ENCODE results near the gene PRSS53. TPM values are rescaled to one million over a fixed set of nuclear protein-coding genes. Genes with fewer than 3 reads are reported as not detected.

Gene PRSS53
- total RNA-seq, 1 donor from 2014 or later, result 2.8 TPM

GRCh38 chr16:31079342-31079944 lies 9.3 kb downstream of the PRSS53 start:
- peaks cover 12% of the 10 kb centered on the region for H3K4me1 Mint-ChIP-seq (ENCODE audit: unreplicated experiment)
- no peak overlapping the region for H3K27ac Mint-ChIP-seq (ENCODE audit: unreplicated experiment)
- no peak overlapping the region for H3K4me3 Mint-ChIP-seq (ENCODE audit: unreplicated experiment)
- DNase-seq (ENCODE audit: extremely low spot score, unreplicated experiment), result no peak
- no peak for TF ChIP-seq CTCF (IDR thresholded peaks at IDR 0.05)
- H3K27me3 Mint-ChIP-seq (ENCODE audit: unreplicated experiment), result no peaks in the 10 kb centered on the region
- H3K9me3 Mint-ChIP-seq (ENCODE audit: unreplicated experiment), result no peaks in the 10 kb centered on the region
- peaks cover 23% of the 10 kb centered on the region for H3K36me3 Mint-ChIP-seq (ENCODE audit: unreplicated experiment)

GRCh38 chr16:31078597-31079341 lies 10.0 kb downstream of the PRSS53 start:
- no peak overlapping the region for H3K4me3 Mint-ChIP-seq (ENCODE audit: unreplicated experiment)
- H3K9me3 Mint-ChIP-seq (ENCODE audit: unreplicated experiment), result no peaks in the 10 kb centered on the region
- H3K27ac Mint-ChIP-seq (ENCODE audit: unreplicated experiment), result no peak overlapping the region
- H3K4me1 Mint-ChIP-seq (ENCODE audit: unreplicated experiment), result peaks cover 12% of the 10 kb centered on the region
- no peak for TF ChIP-seq CTCF (IDR thresholded peaks at IDR 0.05)
- peaks cover 23% of the 10 kb centered on the region for H3K36me3 Mint-ChIP-seq (ENCODE audit: unreplicated experiment)
- H3K27me3 Mint-ChIP-seq (ENCODE audit: unreplicated experiment), result no peaks in the 10 kb centered on the region
- no peak for DNase-seq (ENCODE audit: extremely low spot score, unreplicated experiment)

- H3K36me3 Mint-ChIP-seq (ENCODE audit: unreplicated experiment), result peaks cover 21% of the 10 kb centered on the region
- H3K27ac Mint-ChIP-seq (ENCODE audit: unreplicated experiment), result no peak overlapping the region
- H3K4me3 Mint-ChIP-seq (ENCODE audit: unreplicated experiment), result no peak overlapping the region
- no peak for TF ChIP-seq CTCF (IDR thresholded peaks at IDR 0.05)
- no peaks in the 10 kb centered on the region for H3K27me3 Mint-ChIP-seq (ENCODE audit: unreplicated experiment)
- H3K4me1 Mint-ChIP-seq (ENCODE audit: unreplicated experiment), result peaks cover 12% of the 10 kb centered on the region
- no peak for DNase-seq (ENCODE audit: extremely low spot score, unreplicated experiment)
- no peaks in the 10 kb centered on the region for H3K9me3 Mint-ChIP-seq (ENCODE audit: unreplicated experiment)
Observed at GRCh38 chr16:31077592-31078396, 10.9 kb downstream of the PRSS53 start.

- Mint-ChIP-seq H3K9me3 (ENCODE audit: unreplicated experiment) (no peaks in the 10 kb centered on the region), H3K4me1 (ENCODE audit: unreplicated experiment) (peaks cover 20% of the 10 kb centered on the region), H3K36me3 (ENCODE audit: unreplicated experiment) (peaks cover 21% of the 10 kb centered on the region), H3K27ac (ENCODE audit: unreplicated experiment) (no peak overlapping the region), H3K4me3 (ENCODE audit: unreplicated experiment) (no peak overlapping the region), H3K27me3 (ENCODE audit: unreplicated experiment) (no peaks in the 10 kb centered on the region)
- DNase-seq (ENCODE audit: extremely low spot score, unreplicated experiment), result no peak
- TF ChIP-seq CTCF (IDR thresholded peaks at IDR 0.05), result no peak
Observed at GRCh38 chr16:31077024-31077423, 11.7 kb downstream of the PRSS53 start.

- no peaks in the 10 kb centered on the region for H3K9me3 Mint-ChIP-seq (ENCODE audit: unreplicated experiment)
- H3K36me3 Mint-ChIP-seq (ENCODE audit: unreplicated experiment), result peaks cover 21% of the 10 kb centered on the region
- peak overlapping the region; percentile 51 for H3K4me3 Mint-ChIP-seq (ENCODE audit: unreplicated experiment)
- no peaks in the 10 kb centered on the region for H3K27me3 Mint-ChIP-seq (ENCODE audit: unreplicated experiment)
- DNase-seq (ENCODE audit: extremely low spot score, unreplicated experiment), result no peak
- TF ChIP-seq CTCF (IDR thresholded peaks at IDR 0.05), result no peak
- no peak overlapping the region for H3K27ac Mint-ChIP-seq (ENCODE audit: unreplicated experiment)
- H3K4me1 Mint-ChIP-seq (ENCODE audit: unreplicated experiment), result peaks cover 27% of the 10 kb centered on the region
Observed at GRCh38 chr16:31076319-31076718, 12.4 kb downstream of the PRSS53 start.
